ENCODE measurements around the gene KTI12.

DNA sequence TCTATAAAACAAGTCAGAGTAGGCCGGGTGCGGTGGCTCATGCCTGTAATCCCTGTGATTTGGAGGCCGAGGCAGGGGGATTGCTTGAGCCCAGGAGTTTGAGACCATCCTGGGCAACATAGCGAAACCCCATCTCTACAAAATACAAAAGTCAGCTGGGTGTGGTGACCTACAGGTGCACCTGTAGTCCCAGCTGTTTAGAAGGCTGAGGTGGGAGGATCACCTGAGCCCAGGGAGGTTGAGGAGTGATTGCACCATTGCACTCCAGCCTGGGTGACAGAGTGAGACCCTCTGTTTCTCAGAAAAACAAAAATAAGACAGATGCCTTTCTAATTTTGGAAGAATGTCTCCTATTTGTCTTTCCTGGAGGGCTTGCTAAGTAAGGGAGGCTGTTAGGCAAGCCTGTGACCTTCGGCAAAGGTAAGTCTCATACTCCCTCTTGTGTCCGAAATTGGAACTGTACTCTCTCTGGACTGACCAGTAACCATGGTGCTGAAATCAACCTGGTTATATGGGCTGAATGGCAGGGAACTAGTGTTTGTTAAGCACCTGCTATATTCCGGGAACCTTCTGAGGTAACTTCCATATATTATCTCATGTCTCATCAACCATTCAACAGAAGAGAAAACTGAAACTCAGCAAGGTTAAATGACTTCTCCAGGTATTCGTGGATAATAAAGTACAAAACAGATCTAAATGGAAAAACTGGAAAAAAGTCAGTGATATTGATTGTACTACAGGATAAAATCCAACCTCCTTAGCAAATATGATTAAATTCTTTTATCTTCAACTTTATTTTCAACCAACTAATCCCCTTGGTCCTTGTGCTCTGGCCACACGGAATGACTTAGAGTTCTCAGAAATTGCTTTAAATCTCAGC is 31.3 kb downstream of the KTI12 start:
- TF ChIP-seq, protein P1, sequence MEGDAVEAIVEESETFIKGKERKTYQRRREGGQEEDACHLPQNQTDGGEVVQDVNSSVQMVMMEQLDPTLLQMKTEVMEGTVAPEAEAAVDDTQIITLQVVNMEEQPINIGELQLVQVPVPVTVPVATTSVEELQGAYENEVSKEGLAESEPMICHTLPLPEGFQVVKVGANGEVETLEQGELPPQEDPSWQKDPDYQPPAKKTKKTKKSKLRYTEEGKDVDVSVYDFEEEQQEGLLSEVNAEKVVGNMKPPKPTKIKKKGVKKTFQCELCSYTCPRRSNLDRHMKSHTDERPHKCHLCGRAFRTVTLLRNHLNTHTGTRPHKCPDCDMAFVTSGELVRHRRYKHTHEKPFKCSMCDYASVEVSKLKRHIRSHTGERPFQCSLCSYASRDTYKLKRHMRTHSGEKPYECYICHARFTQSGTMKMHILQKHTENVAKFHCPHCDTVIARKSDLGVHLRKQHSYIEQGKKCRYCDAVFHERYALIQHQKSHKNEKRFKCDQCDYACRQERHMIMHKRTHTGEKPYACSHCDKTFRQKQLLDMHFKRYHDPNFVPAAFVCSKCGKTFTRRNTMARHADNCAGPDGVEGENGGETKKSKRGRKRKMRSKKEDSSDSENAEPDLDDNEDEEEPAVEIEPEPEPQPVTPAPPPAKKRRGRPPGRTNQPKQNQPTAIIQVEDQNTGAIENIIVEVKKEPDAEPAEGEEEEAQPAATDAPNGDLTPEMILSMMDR (IDR thresholded peaks at IDR 0.05; ENCODE audit: insufficient read depth, low read length, poor library complexity, severe bottlenecking), result peak; percentile 73
- no peak for TF ChIP-seq EZH2phosphoT487 (conservative IDR thresholded peaks at IDR 0.05; ENCODE audit: low read length)

All from SU-DHL-6 (cell line).